HG03159 (cell line): Measurements from ENCODE around the gene RNASEL.
"Not testable (repeated sequence)": the region's sequence is repeated elsewhere in the genome, so short reads cannot be mapped to it uniquely, and the experiment has no call there.

ENCODE experiments used
- ATAC-seq: cut with Tn5 transposase; IDR thresholded peaks from one replicate; pipeline ENCODE4 v1.9.1; 2021; ENCODE audit warnings: mild to moderate bottlenecking, moderate library complexity; ENCODE audit not compliant: unreplicated experiment

RNASEL gene

DNA sequence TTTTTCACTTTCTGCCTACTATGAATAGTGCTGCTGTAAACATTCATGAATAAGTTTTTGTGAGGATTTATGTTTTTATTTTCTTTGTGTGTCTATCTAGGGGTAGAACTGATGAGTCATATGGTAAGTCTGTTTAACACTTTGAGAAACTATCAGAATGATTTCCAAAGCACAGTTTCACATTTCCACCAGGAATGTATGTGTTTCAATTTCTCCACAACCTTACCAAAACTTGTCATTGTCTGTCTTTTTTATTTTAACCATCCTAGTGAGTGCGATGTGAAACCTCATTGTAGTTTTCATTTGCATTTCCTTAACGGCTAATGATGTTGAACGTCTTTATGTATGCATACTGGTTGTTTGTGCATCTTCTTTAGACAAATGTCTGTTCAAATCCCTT is 23.5 kb downstream of the RNASEL start:
- ATAC-seq: no peak

- no peak for ATAC-seq
Measured at GRCh38 chr1:182564406-182565004, 24.6 kb downstream of the RNASEL start.

DNA sequence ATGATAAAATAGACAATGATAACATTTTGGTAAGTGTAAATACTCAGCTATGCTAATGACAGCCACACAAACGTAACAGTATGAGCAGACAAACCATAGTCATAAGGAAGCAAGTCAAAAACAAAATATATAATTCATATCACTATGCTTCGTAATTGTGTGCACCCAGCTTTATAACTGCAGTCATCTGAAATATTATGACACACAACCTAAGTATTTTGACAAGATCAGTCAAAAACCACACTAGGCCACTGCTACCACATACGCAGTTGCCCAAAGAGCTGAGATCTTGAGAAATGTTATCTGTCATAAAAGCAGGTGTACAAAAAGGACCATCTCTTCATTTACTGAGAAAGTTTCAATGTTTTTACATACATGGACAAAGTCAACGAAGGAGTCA is 26.0 kb downstream of the RNASEL start:
- ATAC-seq: no peak

- no peak for ATAC-seq
Measured at GRCh38 chr1:182561456-182561855, 27.6 kb downstream of the RNASEL start.

DNA sequence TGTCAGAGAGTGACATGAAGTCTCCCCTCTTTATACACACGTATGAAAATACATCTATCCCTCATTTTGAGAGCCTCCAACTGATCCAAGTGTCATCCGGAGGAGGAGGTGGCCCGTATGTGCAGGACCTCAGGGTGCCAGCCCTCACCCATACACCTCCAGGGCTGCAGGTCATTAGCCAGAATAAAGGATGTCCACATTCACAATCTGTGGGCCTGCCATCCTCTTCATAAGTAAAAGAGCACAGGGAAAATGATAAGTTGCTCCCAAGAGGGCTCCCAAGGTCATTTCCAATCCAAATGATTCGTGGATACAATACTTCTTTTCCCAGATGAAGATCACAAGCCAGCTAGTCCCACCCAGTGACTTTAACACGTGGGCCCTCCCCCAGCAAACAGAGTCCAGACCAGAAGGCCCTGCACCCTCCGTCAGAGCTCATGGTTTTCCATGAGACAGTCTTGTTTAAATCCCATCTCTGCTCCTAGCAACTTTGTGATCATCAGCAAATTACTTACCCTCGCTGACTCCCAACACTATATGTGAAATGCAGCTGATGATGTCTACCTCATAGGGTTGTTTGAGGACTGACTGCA is 28.6 kb downstream of the RNASEL start:
- ATAC-seq: no peak

- no peak for ATAC-seq
Measured at GRCh38 chr1:182556279-182556678, 32.8 kb downstream of the RNASEL start.

DNA sequence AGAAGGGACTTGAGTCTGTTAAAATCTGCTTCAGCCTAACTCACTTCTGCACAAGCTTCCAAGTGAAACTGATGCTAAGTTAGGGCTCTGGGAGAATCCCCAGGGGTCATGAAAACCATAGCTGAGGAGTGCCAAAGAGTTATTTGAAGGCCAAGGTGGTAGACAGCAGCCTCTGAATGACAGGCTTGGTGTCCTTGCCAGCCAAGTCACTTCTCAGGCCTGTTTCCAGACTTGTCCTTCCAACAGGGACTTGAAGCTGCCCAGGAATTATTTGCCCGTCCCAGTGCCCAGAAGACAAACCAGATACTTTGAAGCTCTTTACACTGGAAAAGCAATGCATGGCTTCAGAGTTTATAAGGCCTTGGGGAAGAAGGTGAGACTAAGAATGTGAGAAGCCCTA is 33.6 kb downstream of the RNASEL start:
- no peak for ATAC-seq

- ATAC-seq: no peak
Measured at GRCh38 chr1:182552527-182552926, 36.5 kb downstream of the RNASEL start.

DNA sequence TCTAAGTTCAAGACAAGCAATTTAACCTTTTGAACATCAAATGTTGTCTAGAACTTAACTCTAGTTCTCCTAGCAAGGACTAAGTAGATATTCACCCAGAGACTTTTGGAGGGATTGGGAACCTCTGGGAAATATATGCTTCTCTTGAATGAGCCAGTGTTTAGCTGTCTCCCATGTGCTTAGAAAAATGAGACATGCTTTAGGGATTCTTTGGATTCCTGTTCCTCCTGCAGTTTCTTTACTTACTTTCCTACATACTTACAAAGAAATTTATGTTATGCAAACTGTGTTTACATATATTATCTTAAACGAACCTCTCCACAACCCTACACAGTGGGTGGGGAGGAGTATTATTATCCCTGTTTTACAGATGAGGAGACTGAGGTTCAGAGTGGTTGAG is 39.2 kb downstream of the RNASEL start:
- ATAC-seq: no peak

DNA sequence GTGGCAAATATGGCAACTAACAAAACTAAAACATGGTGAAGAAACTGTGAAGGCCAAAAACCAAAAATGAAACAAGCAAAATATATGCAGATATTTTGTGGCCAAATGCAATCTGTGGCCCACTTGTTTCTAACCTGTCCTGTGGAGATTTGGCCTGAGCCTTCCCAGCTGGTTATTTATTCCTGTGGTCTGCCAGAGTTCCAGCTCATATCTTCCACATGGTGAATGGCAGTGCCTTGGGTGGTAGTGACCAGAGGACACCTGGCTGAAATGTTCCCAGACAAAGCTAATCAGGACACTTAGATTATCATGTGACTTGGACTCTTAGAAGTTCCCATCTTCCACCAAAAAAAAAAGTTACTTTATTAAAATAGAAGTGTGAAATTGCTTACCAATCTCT is 39.7 kb downstream of the RNASEL start:
- ATAC-seq: no peak

DNA sequence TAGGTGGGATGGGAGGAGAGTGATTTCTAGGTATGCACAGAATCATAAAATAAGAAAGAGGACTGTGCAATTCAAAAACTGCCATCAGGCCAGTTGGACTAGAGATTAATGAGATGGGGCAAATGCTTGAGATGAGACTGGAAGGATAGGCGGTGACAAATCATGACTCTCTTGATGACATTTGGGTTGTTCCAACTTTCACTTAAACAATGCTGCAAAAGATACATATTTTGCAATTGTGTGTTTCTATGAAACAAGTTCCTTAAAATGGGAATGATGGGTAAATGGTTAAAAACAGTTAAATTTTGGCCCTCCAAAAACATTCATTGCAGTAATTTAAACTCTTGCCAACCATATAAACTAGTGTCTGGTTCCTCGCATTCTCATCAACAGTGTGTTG is 55.2 kb downstream of the RNASEL start:
- no peak for ATAC-seq

DNA sequence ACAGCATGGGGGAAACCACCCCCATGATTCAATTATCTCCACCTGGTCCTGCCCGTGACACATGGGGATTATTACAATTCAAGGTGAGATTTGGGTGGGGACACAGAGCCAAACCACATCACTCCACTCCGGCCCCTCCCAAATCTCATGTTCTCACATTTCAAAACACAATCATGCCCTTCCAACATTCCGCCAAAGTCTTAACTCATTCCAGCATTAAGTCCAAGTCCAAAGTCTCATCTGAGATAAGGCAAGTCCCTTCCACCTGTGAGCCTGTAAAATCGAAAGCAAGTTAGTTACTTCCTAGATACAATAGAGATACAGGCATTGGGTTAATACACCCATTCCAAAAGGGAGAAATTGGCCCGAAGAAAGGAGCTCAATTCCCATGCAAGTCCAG is 60.9 kb downstream of the RNASEL start:
- ATAC-seq: not testable (repeated sequence)

DNA sequence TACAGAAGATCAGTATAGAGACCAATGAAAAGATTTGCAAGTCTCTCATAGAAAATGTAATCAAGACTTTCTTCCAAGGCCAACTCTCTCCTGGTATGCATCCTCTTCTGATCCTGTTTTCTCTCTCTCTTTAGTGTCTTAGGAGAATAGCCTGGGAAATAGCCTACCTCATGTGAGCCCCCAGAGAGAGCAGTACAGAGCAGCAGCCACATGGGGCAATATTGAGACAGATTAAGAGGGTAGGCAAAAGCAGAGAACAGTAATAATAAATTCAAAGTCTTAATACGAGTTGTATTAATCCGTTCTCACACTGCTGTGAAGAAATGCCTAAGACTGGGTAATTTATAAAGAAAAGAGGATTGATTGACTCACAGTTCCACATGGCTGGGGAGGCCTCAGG is 61.4 kb downstream of the RNASEL start:
- no peak for ATAC-seq

- no peak for ATAC-seq
Measured at GRCh38 chr1:182525342-182525741, 63.7 kb downstream of the RNASEL start.
